ENCODE data around the gene POTEJ.
"Not testable (repeated sequence)": the region's sequence is repeated elsewhere in the genome, so short reads cannot be mapped to it uniquely, and the experiment has no call there.

DNA sequence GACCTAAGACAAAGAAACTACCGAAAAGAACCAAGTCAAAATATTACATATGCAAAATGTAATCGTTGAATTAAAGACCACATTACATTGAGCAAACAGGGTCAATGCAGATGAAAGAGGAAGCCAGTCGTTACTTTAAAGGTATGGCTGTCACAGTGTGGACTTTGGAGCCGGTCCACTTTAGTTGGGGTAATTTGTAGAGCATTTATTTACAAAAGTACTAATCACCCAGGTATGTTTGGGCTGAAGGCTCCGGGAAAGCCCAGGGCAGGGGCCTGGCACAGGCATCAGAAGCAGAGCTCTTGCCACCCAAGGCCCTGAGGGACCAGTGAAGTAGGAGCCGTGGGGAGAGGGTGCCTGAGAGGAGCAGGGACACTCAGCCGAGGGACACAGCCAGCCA is 27.7 kb upstream of the POTEJ start:
- not testable (repeated sequence) for TF ChIP-seq EZH2phosphoT487 (IDR thresholded peaks at IDR 0.05; ENCODE audit: insufficient read depth, low read depth); EZH2 (IDR thresholded peaks at IDR 0.05; ENCODE audit: insufficient read depth, poor library complexity, severe bottlenecking)

All from GM23248 (cell line).